WTC11 (cell line): Measurements from ENCODE around the gene SYT17. TPM values are rescaled to one million over a fixed set of nuclear protein-coding genes. Genes with fewer than 3 reads are reported as not detected.

Source experiments
- ATAC-seq: fragments of 200-7000 bp; cut with Tn5 transposase; 2 replicates; pipeline ENCODE4 v1.10.0; 2021; ENCODE audit warnings: mild to moderate bottlenecking, moderate library complexity
- CTCF ChIA-PET: fragments of 300-600 bp; sonication (Branson Sonifier 250); formaldehyde crosslinking; loops from one replicate; lab custom pipeline; 2021; ENCODE audit warnings: antibody characterized with exemption; lab: Charles Lee
- POLR2A ChIA-PET: fragments of 350-600 bp; sonication (Branson Sonifier 250); formaldehyde crosslinking; loops from one replicate; lab custom pipeline; 2021; ENCODE audit warnings: antibody characterized with exemption; lab: Charles Lee
- DNase-seq: peaks from one replicate; pipeline ENCODE4 v3.0.0; 2021; ENCODE audit warnings: low spot score
- H3K27ac Mint-ChIP-seq: 2 replicates; pipeline ENCODE4 v1.8.0; 2021; ENCODE audit warnings: mixed read lengths
- H3K27me3 Mint-ChIP-seq: 2 replicates; pipeline ENCODE4 v1.8.0; 2021; ENCODE audit warnings: low read depth, mild to moderate bottlenecking, moderate library complexity, mixed read lengths
- H3K36me3 Mint-ChIP-seq: 2 replicates; pipeline ENCODE4 v1.8.0; 2021; ENCODE audit warnings: mixed read lengths
- H3K4me1 Mint-ChIP-seq: 2 replicates; pipeline ENCODE4 v1.8.0; 2022; ENCODE audit warnings: mixed read lengths
- H3K4me3 Mint-ChIP-seq: 2 replicates; pipeline ENCODE4 v1.8.0; 2021; ENCODE audit warnings: mild to moderate bottlenecking, moderate library complexity, mixed read lengths
- H3K9me3 Mint-ChIP-seq: 2 replicates; pipeline ENCODE4 v1.8.0; 2021; ENCODE audit warnings: mixed read lengths
- AFF4 ChIP-seq: sonication (generic); formaldehyde crosslinking; IDR thresholded peaks from 2 replicates; pipeline ENCODE4 v1.8.1; 2023; ENCODE audit warnings: mild to moderate bottlenecking, missing genetic modification reagents, borderline replicate concordance
- ARID4B ChIP-seq: sonication (generic); formaldehyde crosslinking; IDR thresholded peaks from 2 replicates; pipeline ENCODE4 v1.8.0; 2023; ENCODE audit warnings: missing genetic modification reagents, mild to moderate bottlenecking, borderline replicate concordance
- CDX4 ChIP-seq: fragments of 250-450 bp; sonication (Bioruptor Pico); IDR thresholded peaks from 2 replicates; pipeline ENCODE4 v1.9.0; 2021; ENCODE audit warnings: moderate library complexity, mild to moderate bottlenecking, inconsistent platforms, borderline replicate concordance
- CREB1 ChIP-seq: sonication (generic); formaldehyde crosslinking; IDR thresholded peaks from 2 replicates; pipeline ENCODE4 v1.8.0; 2023; ENCODE audit warnings: mild to moderate bottlenecking, missing genetic modification reagents
- E2F4 ChIP-seq: sonication (generic); formaldehyde crosslinking; IDR thresholded peaks from 2 replicates; pipeline ENCODE4 v1.8.1; 2022; ENCODE audit warnings: low read depth, mild to moderate bottlenecking, moderate library complexity, missing genetic modification reagents, borderline replicate concordance
- ERG ChIP-seq: fragments of 250-450 bp; sonication (Bioruptor Pico); IDR thresholded peaks from 2 replicates; pipeline ENCODE4 v1.8.0; 2021; ENCODE audit warnings: mild to moderate bottlenecking
- ESRRA ChIP-seq: sonication (generic); formaldehyde crosslinking; IDR thresholded peaks from 2 replicates; pipeline ENCODE4 v1.8.1; 2022; ENCODE audit warnings: mild to moderate bottlenecking, missing genetic modification reagents, borderline replicate concordance
- ETV6 ChIP-seq: sonication (generic); formaldehyde crosslinking; IDR thresholded peaks from 2 replicates; pipeline ENCODE4 v1.8.1; 2022; ENCODE audit warnings: mild to moderate bottlenecking, missing genetic modification reagents
- MXD4 ChIP-seq: fragments of 250-450 bp; sonication (Bioruptor Pico); IDR thresholded peaks from 2 replicates; pipeline ENCODE4 v1.8.0; 2021; ENCODE audit warnings: mild to moderate bottlenecking, moderate library complexity, borderline replicate concordance
- NFYB ChIP-seq: sonication (generic); formaldehyde crosslinking; conservative IDR thresholded peaks from 2 replicates; pipeline ENCODE4 v1.8.0; 2022; ENCODE audit warnings: low read depth, missing genetic modification reagents
- STAT6 ChIP-seq: sonication (generic); formaldehyde crosslinking; conservative IDR thresholded peaks from 2 replicates; pipeline ENCODE4 v1.8.1; 2023; ENCODE audit warnings: mild to moderate bottlenecking, low read depth, missing genetic modification reagents, moderate library complexity
- TP53 ChIP-seq: sonication (generic); formaldehyde crosslinking; IDR thresholded peaks from 2 replicates; pipeline ENCODE4 v1.8.1; 2023; ENCODE audit warnings: mild to moderate bottlenecking, missing genetic modification reagents
- ZNF281 ChIP-seq: sonication (generic); formaldehyde crosslinking; IDR thresholded peaks from 2 replicates; pipeline ENCODE4 v1.8.0; 2023; ENCODE audit warnings: mild to moderate bottlenecking, missing genetic modification reagents
- ZNF396 ChIP-seq: fragments of 250-450 bp; sonication (Bioruptor Pico); IDR thresholded peaks from 2 replicates; pipeline ENCODE4 v1.8.0; 2021; ENCODE audit warnings: mild to moderate bottlenecking, moderate library complexity, borderline replicate concordance
- total RNA-seq: library from RNA; stranded (reverse); gene quantifications from 3 replicates; pipeline ENCODE4 v1.2.3, GENCODE V29; 2021

The SYT17 gene
- total RNA-seq, 1 experiment from 2014 or later = 5.5 TPM

- TF ChIP-seq ARID4B (CRISPR knock-in tag) (no peak), ZNF281 (no peak), AFF4 (CRISPR knock-in tag) (no peak), E2F4 (CRISPR knock-in tag) (no peak), ETV6 (CRISPR knock-in tag) (no peak), CREB1 (no peak), ERG (CRISPR knock-in tag) (no peak), TP53 (CRISPR knock-in tag) (no peak), ESRRA (CRISPR knock-in tag) (no peak)
Measured at GRCh38 chr16:19175492-19176262, 7.6 kb downstream of the SYT17 start (continued).

GRCh38 chr16:19177111-19177739 lies 9.2 kb downstream of the SYT17 start:
- no peaks in the 10 kb centered on the region for H3K27me3 Mint-ChIP-seq
- ChIA-PET CTCF (interaction anchor here (0.6 to 3.0 kb wide), 9 partner anchors 8 to 181 kb away, joined by 3 to 11 read pairs (median 3); partner anchors contain the start of gene ITPRIPL2), POLR2A (no interaction called here)
- ATAC-seq = peak; percentile 50; the same call in 1 of the 2 replicates
- no peaks in the 10 kb centered on the region for H3K36me3 Mint-ChIP-seq
- H3K9me3 Mint-ChIP-seq = no peaks in the 10 kb centered on the region
- no peak for DNase-seq
- no peak overlapping the region for H3K27ac Mint-ChIP-seq
- H3K4me1 Mint-ChIP-seq = peaks cover 10% of the 10 kb centered on the region
- H3K4me3 Mint-ChIP-seq = no peak overlapping the region
- no peak for TF ChIP-seq NFYB (CRISPR knock-in tag)
- no peak for TF ChIP-seq MXD4 (CRISPR knock-in tag)
- no peak for TF ChIP-seq STAT6
- no peak for TF ChIP-seq ZNF396 (CRISPR knock-in tag)
- no peak for TF ChIP-seq CDX4
